Vagina (tissue), 2 donors: ENCODE data around the gene TFRC.
"Not testable (repeated sequence)": the region's sequence is repeated elsewhere in the genome, so short reads cannot be mapped to it uniquely, and the experiment has no call there.

Experiments used
- POLR2AphosphoS5 ChIP-seq, 2 donors: sonication (generic); formaldehyde crosslinking; IDR thresholded peaks; one replicate each; pipeline ENCODE4 v1.9.0; 2017; ENCODE audit warnings: antibody characterized with exemption in 2 of 2, mild to moderate bottlenecking in 2 of 2, low read depth in 1 of 2; ENCODE audit not compliant: insufficient read depth in 1 of 2
- TF ChIP-seq, protein P1 (sequence below), 3 experiments: fragments of 450-650 bp in 2 of 3; fragments of 200-600 bp in 1 of 3; sonication (generic) in 1 of 3; IDR thresholded peaks; one replicate each; pipeline ENCODE4 v1.5.1; 2017 to 2019; ENCODE audit warnings: antibody characterized with exemption in 3 of 3, mild to moderate bottlenecking in 2 of 3, moderate library complexity in 2 of 3

- TF ChIP-seq, protein P1, sequence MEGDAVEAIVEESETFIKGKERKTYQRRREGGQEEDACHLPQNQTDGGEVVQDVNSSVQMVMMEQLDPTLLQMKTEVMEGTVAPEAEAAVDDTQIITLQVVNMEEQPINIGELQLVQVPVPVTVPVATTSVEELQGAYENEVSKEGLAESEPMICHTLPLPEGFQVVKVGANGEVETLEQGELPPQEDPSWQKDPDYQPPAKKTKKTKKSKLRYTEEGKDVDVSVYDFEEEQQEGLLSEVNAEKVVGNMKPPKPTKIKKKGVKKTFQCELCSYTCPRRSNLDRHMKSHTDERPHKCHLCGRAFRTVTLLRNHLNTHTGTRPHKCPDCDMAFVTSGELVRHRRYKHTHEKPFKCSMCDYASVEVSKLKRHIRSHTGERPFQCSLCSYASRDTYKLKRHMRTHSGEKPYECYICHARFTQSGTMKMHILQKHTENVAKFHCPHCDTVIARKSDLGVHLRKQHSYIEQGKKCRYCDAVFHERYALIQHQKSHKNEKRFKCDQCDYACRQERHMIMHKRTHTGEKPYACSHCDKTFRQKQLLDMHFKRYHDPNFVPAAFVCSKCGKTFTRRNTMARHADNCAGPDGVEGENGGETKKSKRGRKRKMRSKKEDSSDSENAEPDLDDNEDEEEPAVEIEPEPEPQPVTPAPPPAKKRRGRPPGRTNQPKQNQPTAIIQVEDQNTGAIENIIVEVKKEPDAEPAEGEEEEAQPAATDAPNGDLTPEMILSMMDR (IDR thresholded peaks at IDR 0.05) = not testable (repeated sequence)
- not testable (repeated sequence) for TF ChIP-seq POLR2AphosphoS5 (IDR thresholded peaks at IDR 0.05; ENCODE audit: insufficient read depth in 1 of 2, low read depth in 1 of 2)
These were observed 55.8 kb downstream of the TFRC start for GRCh38 chr3:196026059-196026458.
